OCI-M1 (cell line): Measurements from ENCODE around the gene TMCO4.
"Not testable (repeated sequence)": the region's sequence is repeated elsewhere in the genome, so short reads cannot be mapped to it uniquely, and the experiment has no call there.

Experiments used
- DNase-seq: peaks from one replicate; lab custom pipeline; 2025; lab: John Stamatoyannopoulos, UW

TMCO4 gene

DNA sequence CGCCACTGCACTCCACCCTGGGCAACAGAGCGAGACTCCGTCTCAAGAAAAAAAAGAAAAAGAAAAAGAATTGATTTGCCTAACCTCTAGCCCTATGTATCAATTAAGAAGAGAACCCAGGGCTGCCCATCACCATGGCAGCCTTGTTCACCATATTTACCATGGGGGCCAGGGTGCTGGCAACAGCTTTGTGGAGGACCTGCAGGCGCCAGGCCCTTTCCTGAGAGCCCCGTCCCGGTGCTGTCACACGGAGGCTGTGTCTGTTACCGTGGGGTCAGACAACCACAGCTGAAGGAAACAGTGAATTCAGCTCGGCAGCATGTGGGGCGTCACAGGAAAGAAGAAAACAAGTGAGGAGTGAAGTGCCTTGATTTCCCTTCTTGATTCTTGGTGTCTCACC lies 162.1 kb downstream of the TMCO4 start:
- no peak for DNase-seq

DNA sequence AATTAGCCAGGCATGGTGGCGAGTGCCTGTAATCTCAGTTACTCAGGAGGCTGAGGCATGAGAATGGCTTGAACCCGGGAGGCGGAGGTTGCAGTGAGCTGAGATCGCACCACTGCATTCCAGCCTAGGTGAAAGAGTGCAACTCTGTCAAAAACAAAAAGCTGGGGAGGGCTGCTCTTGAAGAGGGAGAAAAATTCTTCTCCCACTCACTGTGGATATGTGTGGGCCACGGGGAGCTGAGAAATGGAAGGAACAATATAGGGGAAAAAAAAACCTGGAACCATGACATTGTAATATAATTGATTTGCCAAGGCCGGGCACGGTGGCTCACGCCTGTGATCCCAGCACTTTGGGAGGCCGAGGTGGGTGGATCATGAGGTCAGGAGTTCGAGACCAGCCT lies 163.0 kb downstream of the TMCO4 start:
- not testable (repeated sequence) for DNase-seq

- DNase-seq, result no peak
Measured at GRCh38 chr1:19636065-19636464, 163.7 kb downstream of the TMCO4 start.

DNA sequence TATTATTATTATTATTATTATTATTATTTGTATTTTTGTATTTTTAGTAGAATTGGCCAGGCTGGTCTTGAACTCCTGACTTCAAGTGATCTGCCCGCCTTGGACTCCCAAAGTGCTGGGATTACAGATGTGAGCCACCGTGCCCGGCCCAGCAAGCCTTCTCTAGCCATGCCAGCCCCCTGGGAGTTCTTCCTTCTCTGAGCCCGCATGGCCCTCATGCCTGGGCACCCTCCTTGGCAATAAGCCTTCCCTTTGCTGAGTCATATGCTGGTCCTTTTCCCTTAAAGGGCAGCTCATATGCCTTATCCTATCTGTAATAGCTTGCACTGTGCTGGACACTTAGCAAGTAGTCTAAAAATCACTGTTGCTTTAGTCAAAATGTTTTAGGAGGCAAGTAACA lies 164.1 kb downstream of the TMCO4 start:
- no peak for DNase-seq

DNA sequence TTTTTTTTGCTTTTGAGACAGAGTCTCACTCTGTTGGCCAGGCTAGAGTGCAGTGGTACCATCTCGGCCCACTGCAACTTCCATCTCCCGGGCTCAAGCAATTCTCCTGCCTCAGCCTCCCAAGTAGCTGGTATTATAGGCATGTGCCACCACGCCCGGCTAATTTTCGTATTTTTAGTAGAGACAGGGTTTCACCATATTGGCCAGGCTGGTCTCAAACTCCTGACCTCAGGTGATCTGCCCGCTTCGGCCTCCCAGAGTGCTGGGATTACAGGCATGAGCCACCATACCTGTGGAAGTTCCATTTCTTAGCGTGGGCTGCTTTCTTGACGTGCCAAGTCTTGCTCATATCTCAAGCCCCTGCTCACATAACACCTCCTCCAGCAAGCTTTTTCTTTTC lies 164.7 kb downstream of the TMCO4 start:
- not testable (repeated sequence) for DNase-seq

- no peak for DNase-seq
Measured at GRCh38 chr1:19633106-19633505, 166.6 kb downstream of the TMCO4 start.
